HG03460 (cell line): ENCODE results near the gene P2RX2.

Experiments used
- ATAC-seq: cut with Tn5 transposase; IDR thresholded peaks from one replicate; pipeline ENCODE4 v1.9.1; 2021; ENCODE audit not compliant: unreplicated experiment

P2RX2 gene

GRCh38 chr12:132602572-132603239 lies 15.9 kb upstream of the P2RX2 start:
- no peak for ATAC-seq

GRCh38 chr12:132603240-132604150 lies 15.1 kb upstream of the P2RX2 start:
- no peak for ATAC-seq

GRCh38 chr12:132604151-132604618 lies 14.4 kb upstream of the P2RX2 start:
- no peak for ATAC-seq

- ATAC-seq, result no peak
Observed at GRCh38 chr12:132604668-132605441, 13.7 kb upstream of the P2RX2 start.

GRCh38 chr12:132605892-132606291 lies 12.7 kb upstream of the P2RX2 start:
- no peak for ATAC-seq

- no peak for ATAC-seq
Observed at GRCh38 chr12:132606466-132606865, 12.1 kb upstream of the P2RX2 start.

- no peak for ATAC-seq
Observed at GRCh38 chr12:132606927-132607326, 11.6 kb upstream of the P2RX2 start.

GRCh38 chr12:132608231-132609171 lies 10.1 kb upstream of the P2RX2 start:
- ATAC-seq, result no peak

GRCh38 chr12:132610051-132610759 lies 8.4 kb upstream of the P2RX2 start, which contains the start of gene LRCOL1:
LRCOL1 (minus strand) TSS chr12:132610582; CDS start chr12:132606251, 4,331 bp downstream.
- no peak for ATAC-seq

- ATAC-seq, result no peak
Observed at GRCh38 chr12:132610866-132611602, 7.5 kb upstream of the P2RX2 start.

- no peak for ATAC-seq
Observed at GRCh38 chr12:132611620-132612019, 7.0 kb upstream of the P2RX2 start.

- no peak for ATAC-seq
Observed at GRCh38 chr12:132614029-132614428, 4.5 kb upstream of the P2RX2 start.

- no peak for ATAC-seq
Observed at GRCh38 chr12:132614861-132615578, 3.6 kb upstream of the P2RX2 start.

GRCh38 chr12:132615579-132616038 lies 3.0 kb upstream of the P2RX2 start:
- no peak for ATAC-seq

GRCh38 chr12:132617135-132617701 lies 1.4 kb upstream of the P2RX2 start:
- no peak for ATAC-seq

GRCh38 chr12:132617822-132618682 lies 524 bp upstream of the P2RX2 start:
- ATAC-seq, result no peak

GRCh38 chr12:132619071-132619385 lies 452 bp downstream of the P2RX2 start:
- ATAC-seq, result no peak
